ENCODE results near the gene ATXN1. TPM values are rescaled to one million over a fixed set of nuclear protein-coding genes. Genes with fewer than 3 reads are reported as not detected.

ATXN1 gene
- total and polyA plus RNA-seq, 2 of the 13 experiments (the other 11 are each of a cell fraction or from before 2014, with no cell fraction given): 20.7 to 39.5 TPM

- no peak for TF ChIP-seq SNAPC4 (CRISPR knock-in tag; IDR thresholded peaks at IDR 0.05)
- 0 out of 2 replicates have a peak, but pooled peaks have one; percentile 29 for TF ChIP-seq ELF3 (CRISPR knock-in tag; IDR thresholded peaks at IDR 0.05)
- TF ChIP-seq FOXA1 (IDR thresholded peaks at IDR 0.05): no peak
- TF ChIP-seq FOXA1 (CRISPR knock-in tag; IDR thresholded peaks at IDR 0.05): no peak
- TF ChIP-seq PHB2 (IDR thresholded peaks at IDR 0.05; ENCODE audit: partially characterized antibody): no peak
- TF ChIP-seq ZNF235 (CRISPR knock-in tag; IDR thresholded peaks at IDR 0.05; ENCODE audit: borderline replicate concordance): no peak
- no peak for TF ChIP-seq MBNL3 (CRISPR knock-in tag; conservative IDR thresholded peaks at IDR 0.05)
- TF ChIP-seq SNAPC5 (CRISPR knock-in tag; IDR thresholded peaks at IDR 0.05; ENCODE audit: borderline replicate concordance): no peak
- TF ChIP-seq ZIK1 (CRISPR knock-in tag; IDR thresholded peaks at IDR 0.05; ENCODE audit: borderline replicate concordance, low read depth): no peak
- TF ChIP-seq ZFP91 (CRISPR knock-in tag; IDR thresholded peaks at IDR 0.05; ENCODE audit: borderline replicate concordance): no peak
- TF ChIP-seq AKNA (CRISPR knock-in tag; IDR thresholded peaks at IDR 0.05; ENCODE audit: borderline replicate concordance): no peak
- no peak for TF ChIP-seq ZMAT5 (CRISPR knock-in tag; IDR thresholded peaks at IDR 0.05; ENCODE audit: borderline replicate concordance, low read depth)
- no peak for TF ChIP-seq IRF1 (CRISPR knock-in tag; IDR thresholded peaks at IDR 0.05; ENCODE audit: low read depth)
- TF ChIP-seq CBX1 (IDR thresholded peaks at IDR 0.05; ENCODE audit: low read depth): no peak
- TF ChIP-seq RORA (CRISPR knock-in tag; IDR thresholded peaks at IDR 0.05): no peak
- no peak for TF ChIP-seq PAF1 (CRISPR knock-in tag; IDR thresholded peaks at IDR 0.05)
- no peak for TF ChIP-seq ZNF556 (CRISPR knock-in tag; IDR thresholded peaks at IDR 0.05; ENCODE audit: borderline replicate concordance)
Observed at GRCh38 chr6:16511040-16511660, 250.1 kb downstream of the ATXN1 start (continued).
